GM19099 (cell line): ENCODE data around the gene CRAMP1.

Source experiments
- POLR2A ChIP-seq: IDR thresholded peaks from 3 replicates; pipeline ENCODE4 v1.6.1; 2011; ENCODE audit warnings: low read depth; ENCODE audit not compliant: insufficient read length; ENCODE audit errors: extremely low read depth

The CRAMP1 gene

GRCh38 chr16:1723450-1724147 is 111.4 kb downstream of the CRAMP1 start:
- no peak for TF ChIP-seq POLR2A

- no peak for TF ChIP-seq POLR2A
Measured at GRCh38 chr16:1724491-1724890, 112.3 kb downstream of the CRAMP1 start.

- TF ChIP-seq POLR2A, result no peak
Measured at GRCh38 chr16:1726661-1727502, 114.7 kb downstream of the CRAMP1 start.
